Keratinocyte (primary cell): Measurements from ENCODE around the gene TOM1L2. TPM values are rescaled to one million over a fixed set of nuclear protein-coding genes. Genes with fewer than 3 reads are reported as not detected.

Experiments
- DNase-seq: peaks from one replicate; pipeline ENCODE4 v3.0.0-alpha.2; 2011; ENCODE audit warnings: low read depth, missing footprints, low spot score
- FAIRE-seq: peaks from 2 replicates; lab custom pipeline; 2011; peaks lifted over from hg19 to GRCh38; lab: Jason Lieb, UNC
- H2AFZ ChIP-seq: 2 replicates; pipeline ENCODE4 v1.6.0; 2012; ENCODE audit warnings: low read length, control low read depth, inconsistent platforms; ENCODE audit not compliant: control insufficient read depth
- H3K27ac ChIP-seq: 2 replicates; pipeline ENCODE4 v1.5.1; 2011; ENCODE audit warnings: low read length; ENCODE audit not compliant: control insufficient read depth, insufficient read depth
- H3K27me3 ChIP-seq: 3 replicates; pipeline ENCODE4 v1.6.0; 2011; ENCODE audit warnings: low read length; ENCODE audit not compliant: control insufficient read depth, insufficient read depth; ENCODE audit errors: extremely low read depth
- H3K36me3 ChIP-seq, 2 experiments: 2 replicates in 1 of 2; 3 replicates in 1 of 2; pipeline ENCODE4 v1.5.1; 2011; ENCODE audit warnings: low read length in 2 of 2, mild to moderate bottlenecking in 1 of 2; ENCODE audit not compliant: control insufficient read depth in 2 of 2, insufficient read depth in 2 of 2; ENCODE audit errors: extremely low read depth in 1 of 2
- H3K4me1 ChIP-seq: 3 replicates; pipeline ENCODE4 v1.5.1; 2011; ENCODE audit warnings: low read length; ENCODE audit not compliant: control insufficient read depth, insufficient read depth; ENCODE audit errors: extremely low read depth
- H3K4me2 ChIP-seq: 3 replicates; pipeline ENCODE4 v1.6.0; 2011; ENCODE audit warnings: low read depth, low read length; ENCODE audit not compliant: control insufficient read depth, insufficient read depth; ENCODE audit errors: extremely low read depth
- H3K4me3 ChIP-seq, 3 experiments: fragments of 200-600 bp in 1 of 3; sonication (generic) in 1 of 3; 2 replicates in 2 of 3; 3 replicates in 1 of 3; pipeline ENCODE4 v1.5.1; 2011 to 2016; ENCODE audit warnings: low read length in 3 of 3, mild to moderate bottlenecking in 3 of 3, control low read depth in 2 of 3, inconsistent platforms in 1 of 3, low read depth in 1 of 3, mixed read lengths in 1 of 3, mixed run types in 1 of 3, moderate library complexity in 1 of 3; ENCODE audit not compliant: control insufficient read depth in 2 of 3, insufficient read depth in 2 of 3; ENCODE audit errors: extremely low read depth in 1 of 3
- H3K79me2 ChIP-seq: 2 replicates; pipeline ENCODE4 v1.6.0; 2012; ENCODE audit warnings: low read length; ENCODE audit not compliant: control insufficient read depth, insufficient read depth
- H3K9ac ChIP-seq: 3 replicates; pipeline ENCODE4 v1.6.0; 2011; ENCODE audit warnings: low read length; ENCODE audit not compliant: control insufficient read depth, insufficient read depth; ENCODE audit errors: extremely low read depth
- H3K9me1 ChIP-seq: 3 replicates; pipeline ENCODE4 v1.6.0; 2011; ENCODE audit warnings: low read length; ENCODE audit not compliant: control insufficient read depth, insufficient read depth; ENCODE audit errors: extremely low read depth
- H3K9me3 ChIP-seq: 2 replicates; pipeline ENCODE4 v1.5.1; 2012; ENCODE audit warnings: low read depth, low read length; ENCODE audit not compliant: control insufficient read depth
- H4K20me1 ChIP-seq: 3 replicates; pipeline ENCODE4 v1.6.0; 2011; ENCODE audit warnings: low read length; ENCODE audit not compliant: control insufficient read depth, insufficient read depth; ENCODE audit errors: extremely low read depth
- EZH2 ChIP-seq: IDR thresholded peaks from one replicate; pipeline ENCODE4 v1.6.1; 2012; ENCODE audit warnings: inconsistent platforms, mild to moderate bottlenecking, low read length, moderate library complexity
- dilution Hi-C: fragments of 300-500 bp; cut with MboI; formaldehyde crosslinking; loops from one replicate; pipeline ENCODE4 v1.7.0; 2020; ENCODE audit warnings: low sequenced_read_pairs; ENCODE audit not compliant: extremely low pct_ligation_motif_present
- polyA plus RNA-seq, 5 experiments: library from polyadenylated mRNA; depleted of rRNA in 3 of 5; stranded (reverse) in 3 of 5; stranded (forward) in 1 of 5; unstranded in 1 of 5; fragments of >200 nt; gene quantifications; 1 replicate in 1 of 5; 2 replicates in 3 of 5; 3 replicates in 1 of 5; pipeline versions ENCODE4 v1.2.1 to v1.2.3, GENCODE V29; 2011 to 2012; ENCODE audit warnings: missing spikeins in 2 of 5, low read depth in 1 of 5, low replicate concordance in 1 of 5
- TF ChIP-seq, protein P1 (sequence below), 3 experiments: IDR thresholded peaks in 1 of 3; conservative IDR thresholded peaks in 1 of 3; optimal IDR thresholded peaks in 1 of 3; 2 replicates in 2 of 3; 3 replicates in 1 of 3; pipeline versions ENCODE3 to v1.5.1; 2011; ENCODE audit warnings: low read length in 3 of 3, mild to moderate bottlenecking in 3 of 3, moderate library complexity in 2 of 3, control low read depth in 1 of 3, inconsistent platforms in 1 of 3; ENCODE audit not compliant: insufficient read depth in 2 of 3; ENCODE audit errors: extremely low read depth in 1 of 3

The TOM1L2 gene
- polyA plus RNA-seq, 1 donor (not counting 4 experiments of a cell fraction or from before 2014, with no cell fraction given): 36.3 TPM

DNA sequence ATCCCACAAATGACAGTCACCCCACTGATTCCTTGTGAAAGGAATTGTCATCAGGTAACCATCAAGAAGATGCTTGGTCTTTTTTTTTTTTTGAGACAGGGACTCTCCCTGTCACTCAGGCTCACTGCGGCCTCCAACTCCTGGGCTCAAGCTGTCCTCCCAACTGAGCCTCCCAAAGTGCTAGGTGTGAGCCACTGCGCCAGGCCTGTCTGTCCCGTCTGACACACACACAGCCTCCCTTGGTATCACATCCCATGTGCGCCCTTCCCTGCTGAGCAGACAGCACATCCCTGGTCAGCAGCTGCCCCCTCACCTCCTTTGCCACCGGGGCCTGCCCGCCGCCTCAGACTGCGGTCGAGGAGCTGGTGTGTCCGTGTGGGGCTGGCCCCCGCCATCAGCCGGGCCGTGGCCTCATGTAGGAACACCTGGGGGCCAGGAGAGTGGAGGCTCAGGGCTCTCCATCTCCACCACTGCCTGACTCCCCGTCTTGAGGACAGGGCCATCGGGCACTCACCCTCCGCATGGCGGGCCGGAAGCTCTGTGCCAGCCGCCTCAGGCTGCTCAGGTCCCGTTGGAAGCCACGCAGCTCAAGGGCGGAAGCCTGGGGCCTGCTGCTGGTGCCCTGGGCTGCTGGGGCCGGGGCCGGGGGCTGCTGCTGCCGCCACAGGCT, 159.0 kb downstream of the TOM1L2 start:
- Histone ChIP-seq H2AFZ (no peak overlapping the region), H3K9me3 (no peaks in the 10 kb centered on the region), H3K27me3 (no peaks in the 10 kb centered on the region), H3K4me2 (no peak overlapping the region), H3K4me3 (no peak overlapping the region), H3K4me1 (peaks cover 5% of the 10 kb centered on the region), H3K9ac (no peak overlapping the region), H3K27ac (no peak overlapping the region), H4K20me1 (peaks cover 23% of the 10 kb centered on the region), H3K9me1 (no peaks in the 10 kb centered on the region), H3K79me2 (peaks cover 3% of the 10 kb centered on the region), H3K36me3 (peaks cover 38 to 43% of the 10 kb centered on the region in 2 experiments)
- TF ChIP-seq, protein P1, sequence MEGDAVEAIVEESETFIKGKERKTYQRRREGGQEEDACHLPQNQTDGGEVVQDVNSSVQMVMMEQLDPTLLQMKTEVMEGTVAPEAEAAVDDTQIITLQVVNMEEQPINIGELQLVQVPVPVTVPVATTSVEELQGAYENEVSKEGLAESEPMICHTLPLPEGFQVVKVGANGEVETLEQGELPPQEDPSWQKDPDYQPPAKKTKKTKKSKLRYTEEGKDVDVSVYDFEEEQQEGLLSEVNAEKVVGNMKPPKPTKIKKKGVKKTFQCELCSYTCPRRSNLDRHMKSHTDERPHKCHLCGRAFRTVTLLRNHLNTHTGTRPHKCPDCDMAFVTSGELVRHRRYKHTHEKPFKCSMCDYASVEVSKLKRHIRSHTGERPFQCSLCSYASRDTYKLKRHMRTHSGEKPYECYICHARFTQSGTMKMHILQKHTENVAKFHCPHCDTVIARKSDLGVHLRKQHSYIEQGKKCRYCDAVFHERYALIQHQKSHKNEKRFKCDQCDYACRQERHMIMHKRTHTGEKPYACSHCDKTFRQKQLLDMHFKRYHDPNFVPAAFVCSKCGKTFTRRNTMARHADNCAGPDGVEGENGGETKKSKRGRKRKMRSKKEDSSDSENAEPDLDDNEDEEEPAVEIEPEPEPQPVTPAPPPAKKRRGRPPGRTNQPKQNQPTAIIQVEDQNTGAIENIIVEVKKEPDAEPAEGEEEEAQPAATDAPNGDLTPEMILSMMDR (optimal IDR thresholded peaks at IDR 0.05 in 1 of 3, IDR thresholded peaks at IDR 0.05 in 1 of 3, conservative IDR thresholded peaks at IDR 0.05 in 1 of 3; ENCODE audit: extremely low read depth in 1 of 3, insufficient read depth in 2 of 3, low read length in 3 of 3): no peak
- TF ChIP-seq EZH2: no peak
- dilution Hi-C loops: no loop called here
- DNase-seq (no peak), FAIRE-seq (peak; percentile 48)

DNA sequence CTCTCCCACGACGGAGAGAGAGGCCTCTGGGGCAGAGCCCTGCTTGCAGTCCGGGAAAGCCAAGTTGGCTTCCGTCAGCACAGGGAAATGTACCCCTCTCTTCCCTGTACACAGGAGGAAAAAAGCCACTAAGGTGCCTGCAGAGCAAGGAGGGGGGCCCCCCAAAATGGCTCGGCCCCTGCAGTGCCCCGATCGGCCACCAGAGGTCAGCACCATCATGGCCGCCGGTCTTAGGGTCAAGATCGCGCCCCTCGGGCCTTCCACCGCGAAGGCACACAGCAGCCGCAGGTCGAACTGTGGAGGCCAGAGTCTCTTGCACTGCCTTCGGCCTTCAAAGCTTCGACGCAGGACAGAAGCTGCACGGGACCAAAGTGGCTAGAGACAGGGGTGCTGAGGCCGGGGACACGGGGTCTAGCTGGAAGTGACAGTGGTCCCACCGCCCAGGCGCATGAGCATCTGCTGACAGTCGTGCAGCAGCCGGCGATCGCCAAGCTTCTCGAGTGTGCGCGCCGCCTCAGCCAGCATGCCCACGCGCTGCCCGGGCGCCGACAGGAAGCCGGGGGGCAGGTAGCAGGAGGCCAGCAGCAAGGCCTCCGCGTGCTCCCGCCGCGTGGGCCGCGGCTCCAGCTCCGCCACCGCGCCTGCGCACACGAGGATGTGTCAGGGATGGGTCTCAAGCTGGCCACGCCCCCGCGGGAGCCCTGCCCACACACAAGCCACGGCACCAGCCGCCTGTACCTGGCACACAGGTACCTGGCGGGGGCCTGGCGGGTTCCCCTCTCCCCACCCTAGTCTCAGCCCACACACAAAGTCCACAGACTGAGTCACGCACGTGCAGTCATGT, 159.8 kb downstream of the TOM1L2 start:
- H3K27ac ChIP-seq: no peak overlapping the region
- H3K4me2 ChIP-seq: no peak overlapping the region

More for the DNA sequence above, 159.8 kb downstream of the TOM1L2 start:
- peaks cover 7% of the 10 kb centered on the region for H3K4me1 ChIP-seq
- H3K9me3 ChIP-seq: no peaks in the 10 kb centered on the region
- H3K36me3 ChIP-seq: peaks cover 39 to 42% of the 10 kb centered on the region in 2 experiments
- peaks cover 22% of the 10 kb centered on the region for H4K20me1 ChIP-seq
- peaks cover 3% of the 10 kb centered on the region for H3K79me2 ChIP-seq
- H3K9me1 ChIP-seq: no peaks in the 10 kb centered on the region
- dilution Hi-C loops: no loop called here
- no peak overlapping the region for H3K9ac ChIP-seq
- FAIRE-seq (no peak), DNase-seq (no peak)
- H2AFZ ChIP-seq: no peak overlapping the region
- H3K4me3 ChIP-seq: no peak overlapping the region
- H3K27me3 ChIP-seq: no peaks in the 10 kb centered on the region
- TF ChIP-seq, protein P1 (optimal IDR thresholded peaks at IDR 0.05 in 1 of 3, IDR thresholded peaks at IDR 0.05 in 1 of 3, conservative IDR thresholded peaks at IDR 0.05 in 1 of 3; ENCODE audit: extremely low read depth in 1 of 3, insufficient read depth in 2 of 3, low read length in 3 of 3): peak; percentile 84 to 94 (median 86)
- TF ChIP-seq EZH2: no peak
